RPMI7951 (cell line): ENCODE measurements around the gene IL7R. TPM values are rescaled to one million over a fixed set of nuclear protein-coding genes. Genes with fewer than 3 reads are reported as not detected.

Experiments
- DNase-seq: peaks from one replicate; pipeline ENCODE4 v3.0.0-alpha.2; 2012; ENCODE audit warnings: low read depth
- total RNA-seq: library from RNA; depleted of rRNA; stranded (reverse); fragments of >200 nt; shearing (Covaris generic); gene quantifications from 2 replicates; pipeline ENCODE4 v1.2.3, GENCODE V29; 2014; rRNA removed

Gene IL7R
- total RNA-seq = 1.6 and 2.0 TPM in 2 replicates

DNA sequence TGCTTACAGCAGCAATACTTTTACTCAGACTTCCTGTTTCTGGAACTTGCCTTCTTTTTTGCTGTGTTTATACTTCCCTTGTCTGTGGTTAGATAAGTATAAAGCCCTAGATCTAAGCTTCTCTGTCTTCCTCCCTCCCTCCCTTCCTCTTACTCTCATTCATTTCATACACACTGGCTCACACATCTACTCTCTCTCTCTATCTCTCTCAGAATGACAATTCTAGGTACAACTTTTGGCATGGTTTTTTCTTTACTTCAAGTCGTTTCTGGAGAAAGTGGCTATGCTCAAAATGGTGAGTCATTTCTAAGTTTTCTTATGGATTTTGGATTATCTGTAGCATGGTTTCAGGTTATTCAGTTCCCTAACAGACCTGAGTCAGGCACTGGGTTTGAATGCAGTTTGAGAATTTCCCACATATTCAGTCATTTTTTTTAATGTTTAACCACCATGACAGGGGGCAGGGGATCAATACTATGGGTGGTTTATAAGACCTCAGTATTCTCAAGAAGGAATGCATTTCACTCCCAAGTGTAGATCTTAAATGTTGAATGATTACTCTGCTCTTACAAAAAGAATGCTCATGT is at the start of gene IL7R:
TSS of gene IL7R (plus strand) at position 127 of the 587 bp plus-strand sequence. CDS start at position 214, 87 bp downstream.
- peak; percentile 44 for DNase-seq

GRCh38 chr5:35810601-35811000 is 46.1 kb upstream of the IL7R start:
- DNase-seq = no peak

- peak; percentile 35 for DNase-seq
Observed at GRCh38 chr5:35811108-35811741, 45.5 kb upstream of the IL7R start.

GRCh38 chr5:35813521-35813920 is 43.2 kb upstream of the IL7R start:
- no peak for DNase-seq

- DNase-seq = peak; percentile 31
Observed at GRCh38 chr5:35815089-35815936, 41.4 kb upstream of the IL7R start.

DNA sequence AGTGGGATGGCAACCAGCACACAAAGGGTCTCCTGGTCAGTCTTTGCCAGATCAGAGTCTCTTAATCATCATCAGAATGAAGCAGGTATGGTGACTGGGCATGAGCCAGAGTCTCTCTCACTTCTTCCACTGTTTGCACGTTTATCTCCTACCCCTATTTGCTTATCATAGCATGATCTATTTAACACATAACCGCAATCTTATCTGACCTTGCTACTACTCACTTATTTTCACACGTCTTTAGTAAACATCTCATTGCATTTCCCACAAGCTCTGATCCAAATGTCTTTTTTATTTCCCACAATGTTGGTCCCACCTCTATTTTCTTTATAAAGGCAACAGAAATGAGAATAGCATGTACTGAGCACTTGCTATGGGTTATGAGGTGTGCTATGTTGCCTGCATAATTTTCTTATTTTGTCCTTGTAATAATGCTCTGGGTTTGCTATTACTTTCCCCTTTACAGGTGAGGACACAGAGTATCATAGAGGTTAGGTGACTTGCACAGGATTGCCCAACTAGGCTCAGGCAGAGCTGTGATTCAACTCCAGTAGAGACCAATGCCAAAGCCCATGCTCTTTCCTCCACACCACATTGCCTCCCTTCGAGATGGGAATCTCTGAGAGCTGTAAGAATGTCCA is 39.7 kb upstream of the IL7R start:
- no peak for DNase-seq

DNA sequence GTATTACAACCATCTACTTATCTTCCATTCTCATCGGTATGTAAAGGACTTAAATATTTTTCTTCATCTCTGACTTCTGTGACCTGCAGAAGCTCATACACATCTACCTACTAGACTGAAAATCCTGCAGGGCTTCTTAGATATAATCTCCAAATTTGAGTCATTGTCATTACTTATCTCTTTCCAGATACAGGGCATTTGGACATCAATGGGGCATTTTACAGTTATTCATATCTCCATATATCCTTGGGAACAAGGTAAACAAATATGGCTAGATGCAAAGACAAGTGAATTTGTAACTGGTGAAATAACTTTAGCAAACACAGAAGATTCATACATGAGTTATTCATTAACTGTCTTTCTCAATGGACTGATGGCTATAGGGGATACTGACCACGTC is 37.7 kb upstream of the IL7R start:
- no peak for DNase-seq

DNA sequence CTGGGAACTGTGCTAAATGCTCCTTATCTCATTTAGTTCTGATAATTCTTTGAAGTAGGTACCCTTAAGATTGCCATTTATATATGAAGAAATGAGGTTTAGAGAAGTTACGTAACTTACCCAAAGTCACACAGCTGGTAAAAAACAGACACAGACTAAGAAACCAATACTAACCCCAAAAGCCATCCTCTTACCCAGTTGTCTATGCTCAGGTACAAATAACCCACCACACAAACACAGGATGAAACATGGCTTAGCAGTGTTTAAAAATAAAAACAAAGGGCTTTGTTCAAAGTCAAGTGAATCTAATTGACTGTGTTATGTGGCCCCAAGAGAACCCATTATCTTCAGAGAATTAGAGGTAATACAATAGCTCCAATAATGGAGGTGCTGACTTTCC is 37.0 kb upstream of the IL7R start:
- DNase-seq = no peak

- no peak for DNase-seq
Observed at GRCh38 chr5:35820735-35821134, 36.0 kb upstream of the IL7R start.

GRCh38 chr5:35821513-35821912 is 35.2 kb upstream of the IL7R start:
- DNase-seq = no peak

DNA sequence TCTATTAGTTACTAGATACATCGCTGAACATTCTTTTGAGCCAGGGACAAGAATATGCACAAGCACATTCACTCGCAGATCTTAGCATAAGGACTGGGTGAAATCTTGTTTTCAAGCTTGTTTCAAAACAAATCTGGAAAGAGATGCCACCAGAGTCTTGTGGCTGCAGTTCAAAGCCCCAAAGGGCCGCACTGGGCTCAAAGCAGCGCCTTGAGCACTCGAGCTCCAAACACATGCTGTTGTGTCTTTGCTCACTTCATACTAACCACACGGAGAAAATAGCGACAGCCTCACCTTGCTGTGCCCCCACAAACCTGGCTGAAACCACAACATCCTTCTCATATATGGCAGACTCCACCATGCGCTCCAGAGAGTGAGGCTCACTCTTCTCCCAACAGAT is 34.2 kb upstream of the IL7R start:
- no peak for DNase-seq

DNA sequence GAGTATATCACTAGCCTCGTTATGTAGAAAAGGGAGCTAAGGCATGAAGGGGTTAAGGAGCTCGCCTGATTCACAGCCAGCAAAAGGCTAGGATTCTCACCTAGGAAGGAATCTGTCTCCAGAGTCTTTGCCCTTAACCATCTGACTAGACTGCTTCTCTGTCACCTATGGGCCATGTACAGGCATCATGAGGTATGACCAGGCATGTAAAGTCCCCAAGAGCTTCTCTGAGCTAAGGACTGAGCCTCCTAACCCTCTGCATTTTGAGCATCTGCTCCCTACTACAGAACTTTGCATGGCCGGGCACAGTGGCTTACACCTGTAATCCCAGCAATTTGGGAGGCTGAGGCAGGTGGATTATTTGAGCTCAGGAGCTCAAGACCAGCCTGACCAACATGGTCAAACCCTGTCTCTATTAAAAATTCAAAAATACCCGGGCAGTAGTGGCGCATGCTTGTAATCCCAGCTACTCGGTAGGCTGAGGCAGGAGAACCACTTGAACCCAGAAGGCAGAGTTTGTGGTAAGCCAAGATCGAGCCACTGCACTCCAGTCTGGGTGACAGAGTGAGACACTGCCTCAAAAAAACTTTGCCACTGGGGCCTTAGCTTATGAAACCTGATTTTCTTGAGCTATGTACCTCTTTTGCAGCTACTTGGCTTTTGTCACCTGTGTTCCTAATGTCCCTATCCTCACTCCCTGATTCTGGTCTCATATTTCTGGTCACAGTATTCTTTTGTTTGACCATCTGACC is 33.2 kb upstream of the IL7R start:
- DNase-seq = no peak

DNA sequence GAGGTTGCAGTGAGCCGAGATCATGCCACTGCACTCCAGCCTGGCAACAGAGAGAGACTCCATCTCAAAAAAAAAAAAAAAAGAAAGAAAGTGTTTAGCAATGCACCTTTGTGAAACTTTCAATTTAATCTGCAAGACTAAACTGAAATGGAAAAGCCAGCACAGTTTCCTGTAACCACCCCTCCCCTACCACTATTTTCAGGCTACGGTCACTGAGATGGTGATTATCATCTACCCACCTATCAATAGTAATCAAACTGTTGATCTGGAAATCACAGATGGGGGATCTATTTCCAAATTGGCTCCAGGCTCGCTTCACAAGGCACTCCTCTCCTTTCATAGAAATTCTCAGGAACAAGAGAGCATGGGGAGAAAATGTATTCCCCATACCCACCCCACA is 30.6 kb upstream of the IL7R start:
- DNase-seq = no peak

- no peak for DNase-seq
Observed at GRCh38 chr5:35826554-35826953, 30.1 kb upstream of the IL7R start.

- DNase-seq = no peak
Observed at GRCh38 chr5:35828082-35828598, 28.6 kb upstream of the IL7R start.

DNA sequence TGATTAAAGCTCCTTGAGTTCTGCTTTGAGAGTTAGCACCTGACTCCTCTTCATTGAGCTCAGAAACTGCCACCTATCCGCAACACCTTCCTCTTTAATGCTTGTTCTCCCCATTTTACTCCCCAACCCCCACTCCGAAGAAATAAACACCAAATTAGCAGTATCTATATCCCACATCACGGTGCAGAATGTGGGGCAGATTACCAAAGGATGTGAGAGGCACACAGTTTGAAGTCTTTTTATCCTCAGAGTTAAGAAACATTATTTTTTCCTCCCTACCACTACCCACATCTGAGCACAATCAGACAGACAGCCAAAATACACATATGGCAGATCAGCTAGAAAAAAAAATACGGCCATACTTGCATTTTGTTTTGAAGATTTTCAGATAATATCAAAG is 26.1 kb upstream of the IL7R start:
- DNase-seq = no peak

- DNase-seq = no peak
Observed at GRCh38 chr5:35832762-35833161, 23.9 kb upstream of the IL7R start.

- DNase-seq = no peak
Observed at GRCh38 chr5:35833224-35833623, 23.5 kb upstream of the IL7R start.

DNA sequence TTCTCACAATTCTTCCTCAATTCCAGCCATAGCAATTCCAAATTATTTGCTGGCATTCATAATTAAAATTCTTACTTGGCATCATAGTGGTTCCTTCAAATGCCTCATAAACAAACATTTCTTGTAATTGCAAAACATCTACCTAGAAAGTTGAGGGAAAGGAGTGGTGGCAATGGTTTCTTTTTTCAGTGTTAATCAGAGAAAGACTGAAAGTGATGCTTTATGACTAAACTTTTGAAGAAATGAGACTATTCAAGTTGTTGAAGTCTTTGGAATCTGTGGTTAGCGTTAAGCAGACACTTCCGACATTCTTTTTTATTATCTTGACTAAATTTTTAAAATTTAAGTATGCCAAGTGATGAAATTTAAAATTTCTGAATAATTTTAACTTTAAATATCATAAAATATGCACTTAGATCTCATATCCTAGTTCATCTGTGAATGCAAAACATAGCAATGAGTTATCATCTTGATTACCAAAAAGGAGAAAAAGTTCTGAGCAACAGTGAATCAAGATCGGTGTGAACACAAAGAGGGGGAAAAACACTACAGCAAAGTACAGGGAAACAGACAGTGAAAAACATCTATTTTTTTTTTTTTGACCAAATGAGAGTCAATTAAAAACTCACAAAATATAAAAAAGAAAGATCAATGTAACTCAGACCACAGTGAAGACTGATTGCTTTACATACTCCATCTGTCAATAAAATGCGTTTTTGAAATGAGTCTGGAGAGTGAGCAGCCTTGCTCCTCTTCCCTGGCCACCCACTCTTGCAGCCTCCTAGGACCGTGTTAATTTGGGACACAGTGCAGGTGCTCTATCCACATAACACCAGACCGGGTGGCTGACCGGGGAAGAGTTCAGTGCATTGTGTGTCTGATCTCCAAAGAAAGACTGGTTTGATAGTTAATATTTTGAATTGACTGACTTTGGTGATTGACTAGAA is 20.6 kb upstream of the IL7R start:
- no peak for DNase-seq

DNA sequence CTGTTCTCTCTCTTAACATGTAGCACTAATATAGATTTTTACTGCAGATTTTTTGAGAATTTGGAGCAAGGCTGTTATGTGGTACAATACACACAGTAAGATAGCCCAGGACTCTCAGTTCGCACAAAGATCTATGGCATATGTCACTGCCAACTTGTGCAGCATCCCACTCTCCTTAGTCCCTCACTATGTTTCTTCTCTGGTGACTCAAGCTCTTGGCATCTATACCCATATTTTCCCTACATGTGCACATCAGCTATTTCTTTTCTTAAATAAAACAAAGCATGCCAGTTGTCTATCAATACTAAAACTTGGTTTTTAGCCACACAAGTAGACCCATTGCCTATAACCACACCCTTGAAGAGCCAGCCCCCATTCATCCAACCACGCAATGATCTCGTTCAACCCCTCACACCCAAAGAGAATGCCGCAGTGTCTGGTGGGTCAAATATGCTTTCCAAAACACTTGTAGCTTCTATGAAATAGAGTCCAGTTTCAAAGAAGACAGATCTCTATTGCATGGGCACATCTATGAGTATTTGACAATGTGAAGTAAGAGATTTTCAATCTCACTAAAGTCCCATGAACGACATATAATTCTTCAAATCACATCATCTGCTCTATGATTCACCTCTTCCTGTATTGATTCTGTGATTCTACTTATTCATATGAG is 18.2 kb upstream of the IL7R start:
- DNase-seq = no peak
